Testis (tissue), 3 donors: Measurements from ENCODE around the gene ZNF319. TPM values are rescaled to one million over a fixed set of nuclear protein-coding genes. Genes with fewer than 3 reads are reported as not detected.
A peak's percentile ranks its signal among the peaks of the same experiment; 100 is the strongest.

Experiments
- DNase-seq: peaks from one replicate; pipeline ENCODE4 v3.0.0-alpha.2; 2019
- H3K27ac ChIP-seq, 2 donors: fragments of 200-600 bp; sonication (generic); one replicate each; pipeline ENCODE4 v1.5.1; 2019
- H3K27me3 ChIP-seq: fragments of 200-600 bp; sonication (generic); one replicate; pipeline ENCODE4 v1.5.1; 2019
- H3K36me3 ChIP-seq: fragments of 200-600 bp; sonication (generic); one replicate; pipeline ENCODE4 v1.5.1; 2017; ENCODE audit warnings: low read depth; ENCODE audit errors: missing control alignments
- H3K4me1 ChIP-seq: fragments of 200-600 bp; sonication (generic); one replicate; pipeline ENCODE4 v1.5.1; 2019
- H3K4me3 ChIP-seq, 2 donors: fragments of 200-600 bp; sonication (generic); one replicate each; pipeline ENCODE4 v1.5.1; 2017 to 2019
- H3K9me3 ChIP-seq: fragments of 200-600 bp; sonication (generic); one replicate; pipeline ENCODE4 v1.5.1; 2017
- POLR2A ChIP-seq: fragments of 450-650 bp; IDR thresholded peaks from one replicate; pipeline ENCODE4 v1.6.1; 2017; ENCODE audit warnings: antibody characterized with exemption, mild to moderate bottlenecking, moderate library complexity
- WGBS, 2 donors: methylation state at CpG; one replicate each; pipeline ENCODE4 v1.1.5; 2018; 5-methylcytosine and 5-hydroxymethylcytosine counted together
- intact Hi-C: fragments of 100-400 bp; cut with DNase I; formaldehyde crosslinking; loops from one replicate; pipeline ENCODE4 v1.15.1; 2023; ENCODE audit warnings: low total_unique reads
- polyA plus RNA-seq: library from polyadenylated mRNA; stranded (reverse); fragments of 350-450 nt; fragmentation: Illumina TruSeq; extraction: RNeasy Lipid Tissue Mini Kit (QIAGEN cat#74804); gene quantifications from one replicate; pipeline ENCODE4 v1.2.3, GENCODE V29; 2014; ENCODE audit warnings: low read depth, low replicate concordance; ENCODE audit not compliant: insufficient read depth
- total RNA-seq, 2 donors: library from RNA; depleted of rRNA; stranded (reverse); fragments of >200 nt; gene quantifications; one replicate each; pipeline ENCODE4 v1.2.3, GENCODE V29; 2016
- TF ChIP-seq, protein P1 (sequence below), 3 experiments: fragments of 450-650 bp in 2 of 3; fragments of 200-600 bp in 1 of 3; sonication (generic) in 1 of 3; IDR thresholded peaks; one replicate each; pipeline ENCODE4 v1.5.1; 2016 to 2019; ENCODE audit warnings: antibody characterized with exemption in 3 of 3, mild to moderate bottlenecking in 2 of 3, moderate library complexity in 1 of 3

Gene ZNF319
- total and polyA plus RNA-seq, 3 donors from 2014 or later: 10.4 to 12.1 (median 11.2) TPM

DNA sequence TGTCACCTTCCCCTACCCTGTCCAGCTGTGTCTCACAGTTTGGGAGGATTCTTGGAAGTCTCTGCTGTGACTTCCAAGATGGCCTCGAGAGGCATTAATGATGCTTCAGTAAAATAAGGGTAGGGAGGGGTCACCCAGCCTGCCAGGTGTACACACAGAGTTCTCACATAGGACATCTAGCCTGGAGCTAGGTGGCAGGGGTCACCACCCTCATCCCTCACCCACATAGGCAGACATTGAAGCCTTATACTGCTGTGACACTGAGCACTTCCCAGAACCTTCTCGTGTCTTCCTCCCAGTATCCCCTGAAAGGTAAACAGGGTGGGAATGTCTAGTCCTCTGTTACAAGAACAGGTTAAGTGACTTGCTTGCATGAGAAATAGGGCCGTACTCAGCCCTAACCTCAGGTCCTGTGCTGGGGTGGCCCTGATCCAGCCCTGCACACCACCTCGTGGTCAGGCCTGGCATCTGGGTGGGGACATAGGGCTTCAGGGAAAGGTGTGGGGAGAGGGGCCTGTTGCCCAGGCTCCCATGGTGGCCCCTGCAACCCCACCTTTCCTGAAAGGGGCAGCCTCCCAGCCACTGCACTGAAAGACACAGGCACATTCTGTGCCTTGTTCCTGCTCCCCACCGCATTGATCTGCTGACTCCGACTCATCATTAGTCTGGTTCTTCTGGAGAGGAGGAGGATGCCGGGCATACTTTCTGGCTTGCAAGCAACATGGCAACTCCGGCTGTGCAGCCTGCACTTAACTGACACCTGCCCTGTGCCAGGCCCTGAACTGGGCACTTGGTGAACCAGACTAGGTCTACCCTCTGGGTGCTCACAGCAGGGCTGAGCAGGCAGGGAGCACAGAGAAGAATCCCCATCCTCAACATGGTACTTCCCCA lies 21.4 kb upstream of the ZNF319 start:
- Histone ChIP-seq H3K9me3 (no peaks in the 10 kb centered on the region), H3K4me1 (peaks cover 41% of the 10 kb centered on the region), H3K27me3 (no peaks in the 10 kb centered on the region), H3K4me3 (no peak overlapping the region), H3K36me3 (no peaks in the 10 kb centered on the region), H3K27ac (no peak overlapping the region)
- DNase-seq: no peak
- TF ChIP-seq, protein P1, sequence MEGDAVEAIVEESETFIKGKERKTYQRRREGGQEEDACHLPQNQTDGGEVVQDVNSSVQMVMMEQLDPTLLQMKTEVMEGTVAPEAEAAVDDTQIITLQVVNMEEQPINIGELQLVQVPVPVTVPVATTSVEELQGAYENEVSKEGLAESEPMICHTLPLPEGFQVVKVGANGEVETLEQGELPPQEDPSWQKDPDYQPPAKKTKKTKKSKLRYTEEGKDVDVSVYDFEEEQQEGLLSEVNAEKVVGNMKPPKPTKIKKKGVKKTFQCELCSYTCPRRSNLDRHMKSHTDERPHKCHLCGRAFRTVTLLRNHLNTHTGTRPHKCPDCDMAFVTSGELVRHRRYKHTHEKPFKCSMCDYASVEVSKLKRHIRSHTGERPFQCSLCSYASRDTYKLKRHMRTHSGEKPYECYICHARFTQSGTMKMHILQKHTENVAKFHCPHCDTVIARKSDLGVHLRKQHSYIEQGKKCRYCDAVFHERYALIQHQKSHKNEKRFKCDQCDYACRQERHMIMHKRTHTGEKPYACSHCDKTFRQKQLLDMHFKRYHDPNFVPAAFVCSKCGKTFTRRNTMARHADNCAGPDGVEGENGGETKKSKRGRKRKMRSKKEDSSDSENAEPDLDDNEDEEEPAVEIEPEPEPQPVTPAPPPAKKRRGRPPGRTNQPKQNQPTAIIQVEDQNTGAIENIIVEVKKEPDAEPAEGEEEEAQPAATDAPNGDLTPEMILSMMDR (IDR thresholded peaks at IDR 0.05): no peak
- no peak for TF ChIP-seq POLR2A
- intact Hi-C loops: no loop called here
- WGBS, 2 donors: 34 to 97% methylated on average over 2 to 8 of the region's 8 CpGs

DNA sequence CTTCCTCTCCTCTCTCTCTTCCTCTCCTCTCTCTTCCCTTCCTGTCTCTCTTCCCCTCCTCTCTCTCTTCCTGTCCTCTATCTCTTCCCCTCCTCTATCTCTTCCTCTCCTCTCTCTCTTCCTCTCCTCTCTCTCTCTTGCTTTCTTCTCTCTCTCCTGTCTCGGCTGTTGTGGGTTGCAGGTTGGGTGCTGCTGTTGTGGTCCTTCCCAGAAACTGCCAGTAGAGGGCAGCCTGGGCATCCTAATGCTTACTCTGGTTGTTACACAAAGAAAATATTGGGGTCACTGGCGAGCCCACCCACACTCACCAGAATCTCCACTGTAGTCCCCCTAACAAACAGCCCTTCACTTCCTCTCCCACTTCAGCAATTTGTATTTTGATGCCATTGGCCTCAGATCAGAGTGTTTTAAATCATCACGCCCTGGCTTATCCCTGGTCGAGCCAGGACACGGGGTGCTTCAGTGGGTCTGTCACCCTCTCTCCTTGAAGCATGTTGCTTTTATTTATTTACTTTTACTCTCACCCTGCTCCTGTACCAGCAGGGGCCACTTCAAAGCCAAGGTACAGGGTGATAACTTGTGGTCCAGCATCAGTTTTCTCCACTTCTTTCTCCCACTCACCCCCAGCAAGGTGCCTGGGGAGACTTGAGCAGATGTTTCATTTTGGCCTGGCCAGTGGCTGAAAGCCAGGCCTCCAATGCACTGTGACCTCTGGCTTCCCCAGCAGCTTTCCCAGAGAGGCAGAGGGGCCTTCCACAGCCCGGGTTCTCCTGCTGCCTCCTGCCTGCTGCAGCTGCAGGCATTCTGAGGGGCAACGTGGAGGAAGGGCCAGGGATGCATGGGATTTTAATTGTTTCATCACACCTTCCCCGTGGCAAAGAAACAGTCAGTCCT lies 20.4 kb upstream of the ZNF319 start:
- H3K4me1 ChIP-seq: peaks cover 41% of the 10 kb centered on the region
- no peak for TF ChIP-seq POLR2A
- TF ChIP-seq, protein P1 (IDR thresholded peaks at IDR 0.05): peak; percentile 53 to 70 (median 64)
- H3K4me3 ChIP-seq: no peak overlapping the region
- no peak overlapping the region for H3K27ac ChIP-seq
- no peaks in the 10 kb centered on the region for H3K36me3 ChIP-seq
- intact Hi-C loops: no loop called here
- WGBS, 2 donors: 35 to 46% methylated on average over 8 of the region's 8 CpGs
- peak; percentile 86 for DNase-seq
- H3K27me3 ChIP-seq: no peaks in the 10 kb centered on the region
- H3K9me3 ChIP-seq: no peaks in the 10 kb centered on the region

DNA sequence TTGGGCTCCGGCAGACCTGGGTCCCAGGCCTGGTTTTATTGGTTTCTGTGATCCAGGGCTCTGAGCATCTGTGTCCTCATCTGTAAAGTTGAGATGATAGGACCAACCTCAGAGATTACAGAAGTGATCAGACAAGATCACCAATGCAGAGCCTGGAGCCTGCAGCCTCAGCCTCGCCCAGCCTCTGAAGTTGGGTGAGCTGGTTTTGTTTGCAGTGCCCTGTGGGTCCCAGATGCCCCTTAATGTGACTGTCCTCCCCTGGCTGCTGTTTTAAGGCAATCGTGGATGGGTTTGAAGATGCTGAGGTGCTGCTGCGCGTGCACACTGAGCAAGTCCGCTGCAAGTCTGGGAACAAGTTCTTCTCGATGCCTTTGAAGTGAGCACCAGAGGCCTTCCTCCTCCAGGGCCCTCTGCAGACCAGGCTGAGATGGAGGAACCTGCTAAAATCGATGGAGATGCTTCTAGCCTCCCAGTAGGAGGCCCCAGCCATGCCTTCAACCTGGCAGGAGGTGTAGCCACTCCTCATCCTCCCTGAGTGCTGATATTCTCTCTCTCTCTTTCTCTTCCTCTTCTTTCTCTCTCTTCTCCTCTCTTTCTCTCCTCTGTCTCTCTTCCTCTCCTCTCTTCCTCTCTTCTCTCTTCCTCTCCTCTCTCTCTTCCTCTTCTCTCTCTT lies 19.5 kb upstream of the ZNF319 start:
- no peaks in the 10 kb centered on the region for H3K9me3 ChIP-seq
- TF ChIP-seq, protein P1 (IDR thresholded peaks at IDR 0.05): no peak
- TF ChIP-seq POLR2A: no peak
- DNase-seq: no peak
- intact Hi-C loops: no loop called here
- no peak overlapping the region for H3K4me3 ChIP-seq
- H3K27ac ChIP-seq: no peak overlapping the region
- WGBS, 2 donors: 75 to 76% methylated on average over 8 of the region's 8 CpGs
- H3K4me1 ChIP-seq: peaks cover 37% of the 10 kb centered on the region
- no peaks in the 10 kb centered on the region for H3K36me3 ChIP-seq
- no peaks in the 10 kb centered on the region for H3K27me3 ChIP-seq

DNA sequence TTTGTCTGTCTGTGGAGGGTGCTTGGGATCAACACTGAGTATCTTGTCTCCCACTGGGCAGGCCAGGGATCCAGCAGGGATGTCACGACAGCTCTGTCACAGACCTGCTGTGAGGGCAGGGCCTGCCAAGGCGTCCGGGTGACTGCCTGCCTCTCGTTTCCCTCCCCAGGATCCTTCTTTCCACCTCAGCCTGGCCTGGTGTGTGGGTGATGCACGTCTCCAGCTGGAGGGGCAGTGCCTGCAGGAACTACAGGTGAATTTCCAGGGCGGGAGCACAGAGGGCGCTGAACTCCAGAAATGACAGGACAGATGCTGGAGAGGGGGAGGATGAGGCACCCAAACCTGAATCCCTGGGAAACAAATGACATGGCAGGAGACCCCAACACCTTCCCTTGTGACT lies 18.3 kb upstream of the ZNF319 start:
- intact Hi-C loops: no loop called here
- WGBS, 2 donors: 76 to 93% methylated on average over 4 to 7 of the region's 7 CpGs
- TF ChIP-seq, protein P1 (IDR thresholded peaks at IDR 0.05): no peak
- TF ChIP-seq POLR2A: no peak
- Histone ChIP-seq H3K27me3 (no peaks in the 10 kb centered on the region), H3K4me3 (no peak overlapping the region), H3K4me1 (peaks cover 27% of the 10 kb centered on the region), H3K9me3 (no peaks in the 10 kb centered on the region), H3K36me3 (no peaks in the 10 kb centered on the region), H3K27ac (no peak overlapping the region)
- DNase-seq: no peak
